ENCODE results near the gene DNAJC30.

DNA sequence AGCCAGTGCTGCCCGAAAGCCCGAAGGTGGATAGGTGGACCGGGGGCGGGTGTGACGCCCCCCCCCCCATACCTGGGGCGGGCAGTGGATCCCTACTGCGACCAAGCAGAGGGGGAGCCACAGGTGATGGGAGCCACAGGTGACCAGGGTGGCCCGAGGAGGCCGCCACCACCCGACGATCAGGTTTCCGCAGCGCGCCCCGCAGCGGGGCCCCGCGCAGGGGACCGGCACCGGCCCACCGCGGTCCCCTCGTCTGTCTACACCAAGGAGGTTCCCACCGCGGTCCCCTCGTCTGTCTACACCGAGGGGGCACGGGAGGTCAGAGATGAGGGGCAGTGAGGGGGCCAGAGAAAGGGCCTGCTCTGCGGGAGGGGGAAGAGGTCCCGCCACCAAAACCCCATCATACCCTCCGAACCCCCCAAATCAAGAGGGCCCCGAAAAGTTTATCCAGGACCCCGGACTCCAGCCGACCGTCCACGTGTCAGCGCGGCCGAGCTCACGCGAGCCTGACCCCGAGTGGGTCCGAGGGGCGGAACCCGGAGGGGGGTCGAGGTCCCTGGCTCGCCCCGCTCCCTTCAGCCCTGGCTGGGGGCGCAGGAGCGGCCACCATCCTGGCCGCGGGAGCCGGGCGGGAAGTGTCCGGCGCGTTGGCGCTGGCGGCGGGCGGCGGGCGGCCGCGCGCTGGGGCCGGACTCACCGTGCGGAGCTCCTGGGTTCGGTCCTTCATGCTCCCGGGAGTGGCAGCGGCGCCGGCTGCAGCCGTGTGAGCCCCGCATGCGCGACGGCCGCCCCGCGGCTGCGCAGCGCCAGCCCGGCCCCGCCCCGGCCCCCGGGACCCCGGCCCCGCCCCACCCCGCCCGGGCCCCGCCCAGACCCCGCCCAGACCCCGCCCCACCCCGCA, 35.9 kb upstream of the DNAJC30 start, which contains the start of gene STX1A:
- TF ChIP-seq, protein P1, sequence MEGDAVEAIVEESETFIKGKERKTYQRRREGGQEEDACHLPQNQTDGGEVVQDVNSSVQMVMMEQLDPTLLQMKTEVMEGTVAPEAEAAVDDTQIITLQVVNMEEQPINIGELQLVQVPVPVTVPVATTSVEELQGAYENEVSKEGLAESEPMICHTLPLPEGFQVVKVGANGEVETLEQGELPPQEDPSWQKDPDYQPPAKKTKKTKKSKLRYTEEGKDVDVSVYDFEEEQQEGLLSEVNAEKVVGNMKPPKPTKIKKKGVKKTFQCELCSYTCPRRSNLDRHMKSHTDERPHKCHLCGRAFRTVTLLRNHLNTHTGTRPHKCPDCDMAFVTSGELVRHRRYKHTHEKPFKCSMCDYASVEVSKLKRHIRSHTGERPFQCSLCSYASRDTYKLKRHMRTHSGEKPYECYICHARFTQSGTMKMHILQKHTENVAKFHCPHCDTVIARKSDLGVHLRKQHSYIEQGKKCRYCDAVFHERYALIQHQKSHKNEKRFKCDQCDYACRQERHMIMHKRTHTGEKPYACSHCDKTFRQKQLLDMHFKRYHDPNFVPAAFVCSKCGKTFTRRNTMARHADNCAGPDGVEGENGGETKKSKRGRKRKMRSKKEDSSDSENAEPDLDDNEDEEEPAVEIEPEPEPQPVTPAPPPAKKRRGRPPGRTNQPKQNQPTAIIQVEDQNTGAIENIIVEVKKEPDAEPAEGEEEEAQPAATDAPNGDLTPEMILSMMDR (IDR thresholded peaks at IDR 0.05) = no peak
- TF ChIP-seq POLR2A (IDR thresholded peaks at IDR 0.05) (peak in 1 of 2 donors; percentile 38), EP300 (IDR thresholded peaks at IDR 0.05) (no peak)

Data from tibial nerve (tissue), 4 donors.